Measurements from ENCODE around the gene CEP95.
A peak's percentile ranks its signal among the peaks of the same experiment; 100 is the strongest.
"Not testable (repeated sequence)": the region's sequence is repeated elsewhere in the genome, so short reads cannot be mapped to it uniquely, and the experiment has no call there.

CEP95 gene

GRCh38 chr17:64506576-64507412 is at the start of gene CEP95:
Gene CEP95, plus strand, starts transcription at chr17:64506977. Its CDS starts 121 bp downstream, at chr17:64507098.
- peak; percentile 94 for DNase-seq (ENCODE audit: low spot score)

GRCh38 chr17:64457156-64457555 is 49.6 kb upstream of the CEP95 start:
- DNase-seq (ENCODE audit: low spot score): peak; percentile 45

GRCh38 chr17:64458756-64459155 is 48.0 kb upstream of the CEP95 start:
- DNase-seq (ENCODE audit: low spot score): no peak

- peak; percentile 49 for DNase-seq (ENCODE audit: low spot score)
Observed at GRCh38 chr17:64459284-64459747, 47.5 kb upstream of the CEP95 start.

- DNase-seq (ENCODE audit: low spot score): not testable (repeated sequence)
Observed at GRCh38 chr17:64459818-64460217, 47.0 kb upstream of the CEP95 start.

GRCh38 chr17:64460955-64461354 is 45.8 kb upstream of the CEP95 start:
- DNase-seq (ENCODE audit: low spot score): no peak

- DNase-seq (ENCODE audit: low spot score): no peak
Observed at GRCh38 chr17:64461788-64462187, 45.0 kb upstream of the CEP95 start.

- DNase-seq (ENCODE audit: low spot score): no peak
Observed at GRCh38 chr17:64466019-64466735, 40.6 kb upstream of the CEP95 start.

GRCh38 chr17:64466834-64467233 is 39.9 kb upstream of the CEP95 start:
- DNase-seq (ENCODE audit: low spot score): not testable (repeated sequence)

GRCh38 chr17:64470625-64471024 is 36.2 kb upstream of the CEP95 start:
- DNase-seq (ENCODE audit: low spot score): no peak

- no peak for DNase-seq (ENCODE audit: low spot score)
Observed at GRCh38 chr17:64471440-64471839, 35.3 kb upstream of the CEP95 start.

- no peak for DNase-seq (ENCODE audit: low spot score)
Observed at GRCh38 chr17:64472564-64472963, 34.2 kb upstream of the CEP95 start.

GRCh38 chr17:64477849-64478248 is 28.9 kb upstream of the CEP95 start:
- no peak for DNase-seq (ENCODE audit: low spot score)

GRCh38 chr17:64480951-64481350 is 25.8 kb upstream of the CEP95 start:
- DNase-seq (ENCODE audit: low spot score): no peak

GRCh38 chr17:64484380-64484779 is 22.4 kb upstream of the CEP95 start:
- DNase-seq (ENCODE audit: low spot score): no peak

- DNase-seq (ENCODE audit: low spot score): no peak
Observed at GRCh38 chr17:64488301-64488700, 18.5 kb upstream of the CEP95 start.

- DNase-seq (ENCODE audit: low spot score): no peak
Observed at GRCh38 chr17:64491034-64491860, 15.5 kb upstream of the CEP95 start.

- no peak for DNase-seq (ENCODE audit: low spot score)
Observed at GRCh38 chr17:64491994-64492393, 14.8 kb upstream of the CEP95 start.

- peak; percentile 22 for DNase-seq (ENCODE audit: low spot score)
Observed at GRCh38 chr17:64492481-64493109, 14.2 kb upstream of the CEP95 start.

GRCh38 chr17:64494121-64494520 is 12.7 kb upstream of the CEP95 start:
- no peak for DNase-seq (ENCODE audit: low spot score)

GRCh38 chr17:64495300-64495699 is 11.5 kb upstream of the CEP95 start:
- not testable (repeated sequence) for DNase-seq (ENCODE audit: low spot score)

GRCh38 chr17:64496348-64496785 is 10.4 kb upstream of the CEP95 start:
- DNase-seq (ENCODE audit: low spot score): peak; percentile 11
